HG03571 (cell line): ENCODE data around the gene NOLC1.

Experiments used
- ATAC-seq: cut with Tn5 transposase; IDR thresholded peaks from one replicate; pipeline ENCODE4 v1.9.1; 2021; ENCODE audit not compliant: unreplicated experiment

Gene NOLC1

GRCh38 chr10:102200751-102201640 is 48.8 kb downstream of the NOLC1 start:
- ATAC-seq = no peak

- ATAC-seq = no peak
Measured at GRCh38 chr10:102202386-102202785, 50.2 kb downstream of the NOLC1 start.

GRCh38 chr10:102208311-102209035 is 56.3 kb downstream of the NOLC1 start:
- ATAC-seq = no peak

- no peak for ATAC-seq
Measured at GRCh38 chr10:102211615-102212299, 59.6 kb downstream of the NOLC1 start.
